Astrocyte of the spinal cord (primary cell): ENCODE data around the gene EYA3.

Experiments used
- DNase-seq: peaks from one replicate; pipeline ENCODE4 v3.0.0; 2011; ENCODE audit warnings: low read depth, low spot score
- H3K4me3 ChIP-seq: 2 replicates; pipeline ENCODE4 v1.5.1; 2011; ENCODE audit warnings: low read depth, mild to moderate bottlenecking, low read length, moderate library complexity
- in situ Hi-C: cut with HindIII; loops from 2 replicates; pipeline ENCODE4 v1.10.0; 2017; ENCODE audit warnings: low sequenced_read_pairs
- TF ChIP-seq, protein P1 (sequence below): IDR thresholded peaks from 2 replicates; pipeline ENCODE4 v1.5.1; 2012; ENCODE audit warnings: low read depth, mild to moderate bottlenecking, low read length, inconsistent platforms

The EYA3 gene

DNA sequence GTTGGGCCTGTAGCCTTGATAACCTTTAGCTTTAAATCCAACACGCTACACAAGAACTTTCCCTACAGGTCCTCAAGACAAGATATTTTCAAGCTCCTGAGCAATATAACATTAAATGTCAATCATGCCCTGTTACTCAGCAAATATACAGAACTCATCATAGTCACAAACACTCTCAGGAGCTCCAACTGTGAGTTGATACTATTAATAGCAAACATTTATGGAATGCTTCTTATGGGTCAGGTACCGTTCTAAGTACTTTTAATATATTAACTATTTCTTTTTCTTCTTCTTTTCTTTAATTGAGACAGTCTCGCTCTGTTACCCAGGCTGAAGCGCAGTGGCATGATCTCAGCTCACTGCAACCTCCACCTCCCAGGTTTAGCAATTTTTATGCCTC lies 10.1 kb downstream of the EYA3 start:
- no peak overlapping the region for H3K4me3 ChIP-seq
- in situ Hi-C loops = no loop called here
- TF ChIP-seq, protein P1, sequence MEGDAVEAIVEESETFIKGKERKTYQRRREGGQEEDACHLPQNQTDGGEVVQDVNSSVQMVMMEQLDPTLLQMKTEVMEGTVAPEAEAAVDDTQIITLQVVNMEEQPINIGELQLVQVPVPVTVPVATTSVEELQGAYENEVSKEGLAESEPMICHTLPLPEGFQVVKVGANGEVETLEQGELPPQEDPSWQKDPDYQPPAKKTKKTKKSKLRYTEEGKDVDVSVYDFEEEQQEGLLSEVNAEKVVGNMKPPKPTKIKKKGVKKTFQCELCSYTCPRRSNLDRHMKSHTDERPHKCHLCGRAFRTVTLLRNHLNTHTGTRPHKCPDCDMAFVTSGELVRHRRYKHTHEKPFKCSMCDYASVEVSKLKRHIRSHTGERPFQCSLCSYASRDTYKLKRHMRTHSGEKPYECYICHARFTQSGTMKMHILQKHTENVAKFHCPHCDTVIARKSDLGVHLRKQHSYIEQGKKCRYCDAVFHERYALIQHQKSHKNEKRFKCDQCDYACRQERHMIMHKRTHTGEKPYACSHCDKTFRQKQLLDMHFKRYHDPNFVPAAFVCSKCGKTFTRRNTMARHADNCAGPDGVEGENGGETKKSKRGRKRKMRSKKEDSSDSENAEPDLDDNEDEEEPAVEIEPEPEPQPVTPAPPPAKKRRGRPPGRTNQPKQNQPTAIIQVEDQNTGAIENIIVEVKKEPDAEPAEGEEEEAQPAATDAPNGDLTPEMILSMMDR = no peak
- DNase-seq = no peak

DNA sequence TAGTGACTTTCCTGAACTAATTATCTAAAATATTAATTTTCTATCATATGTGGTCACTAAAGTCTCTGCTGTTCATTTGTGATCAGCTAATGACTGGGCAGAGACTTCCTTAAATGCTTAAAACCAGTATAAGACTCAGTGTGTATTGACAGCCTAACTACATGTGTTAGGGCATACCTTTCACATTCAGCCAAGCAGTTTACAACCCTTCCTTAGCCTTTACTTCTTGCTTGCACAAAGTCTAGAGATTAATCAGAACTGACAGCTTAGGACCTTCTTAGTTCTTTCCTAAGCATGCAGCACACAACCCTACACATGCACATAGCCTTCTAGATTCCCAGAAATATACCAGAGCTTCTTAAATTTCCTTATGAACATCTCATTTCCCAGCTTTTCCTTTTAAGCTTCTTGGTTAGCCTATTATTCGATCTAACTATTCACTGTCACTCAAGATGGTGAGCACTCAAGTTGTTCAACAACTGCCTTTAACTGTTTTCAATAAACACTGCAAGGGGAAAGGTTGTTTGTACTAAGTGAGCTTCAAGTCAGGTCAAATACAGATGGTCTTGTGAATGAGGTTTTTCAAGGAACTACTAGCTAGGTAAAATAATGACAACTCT lies 13.4 kb downstream of the EYA3 start:
- H3K4me3 ChIP-seq = no peak overlapping the region
- TF ChIP-seq, protein P1 = no peak
- no peak for DNase-seq
- in situ Hi-C loops = no loop called here

DNA sequence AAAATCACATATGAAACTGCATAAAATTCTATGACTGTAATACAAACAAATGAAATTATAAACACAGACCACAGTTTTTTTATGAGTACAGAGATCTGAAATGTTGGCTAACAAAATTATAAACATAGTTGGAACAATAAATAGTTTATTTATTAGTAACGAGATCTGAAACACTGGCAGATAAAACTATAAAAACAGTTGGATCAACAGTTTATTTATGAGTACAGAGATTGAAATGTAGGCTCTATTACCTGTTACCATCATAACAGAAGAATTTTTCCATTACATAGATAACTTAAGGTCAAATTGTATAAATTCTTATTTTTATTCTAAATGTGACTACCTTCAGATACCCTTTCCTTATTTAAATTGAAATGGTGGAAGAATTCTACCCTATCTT lies 14.5 kb downstream of the EYA3 start:
- no peak overlapping the region for H3K4me3 ChIP-seq
- in situ Hi-C loops = no loop called here
- TF ChIP-seq, protein P1 = no peak
- DNase-seq = no peak

DNA sequence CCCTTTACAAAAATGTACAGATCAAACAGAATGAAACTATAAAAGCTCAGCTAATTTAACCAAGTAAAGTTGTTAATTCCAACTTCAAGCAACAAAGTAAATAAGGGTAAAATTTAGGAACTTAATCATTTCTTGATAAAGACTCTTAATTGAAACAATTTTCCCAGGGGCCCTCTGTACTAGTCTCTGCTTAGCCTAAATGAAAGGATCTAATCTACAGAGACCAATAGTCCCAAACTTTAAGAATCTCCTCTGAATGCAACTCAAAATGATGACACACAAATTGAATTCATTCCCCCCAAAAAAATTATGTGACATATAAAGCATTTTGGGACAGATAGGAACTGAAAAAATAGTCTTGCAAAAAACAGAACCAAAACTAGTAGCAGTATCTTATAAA lies 16.6 kb downstream of the EYA3 start:
- DNase-seq = no peak
- in situ Hi-C loops = no loop called here
- TF ChIP-seq, protein P1 = no peak
- H3K4me3 ChIP-seq = no peak overlapping the region

DNA sequence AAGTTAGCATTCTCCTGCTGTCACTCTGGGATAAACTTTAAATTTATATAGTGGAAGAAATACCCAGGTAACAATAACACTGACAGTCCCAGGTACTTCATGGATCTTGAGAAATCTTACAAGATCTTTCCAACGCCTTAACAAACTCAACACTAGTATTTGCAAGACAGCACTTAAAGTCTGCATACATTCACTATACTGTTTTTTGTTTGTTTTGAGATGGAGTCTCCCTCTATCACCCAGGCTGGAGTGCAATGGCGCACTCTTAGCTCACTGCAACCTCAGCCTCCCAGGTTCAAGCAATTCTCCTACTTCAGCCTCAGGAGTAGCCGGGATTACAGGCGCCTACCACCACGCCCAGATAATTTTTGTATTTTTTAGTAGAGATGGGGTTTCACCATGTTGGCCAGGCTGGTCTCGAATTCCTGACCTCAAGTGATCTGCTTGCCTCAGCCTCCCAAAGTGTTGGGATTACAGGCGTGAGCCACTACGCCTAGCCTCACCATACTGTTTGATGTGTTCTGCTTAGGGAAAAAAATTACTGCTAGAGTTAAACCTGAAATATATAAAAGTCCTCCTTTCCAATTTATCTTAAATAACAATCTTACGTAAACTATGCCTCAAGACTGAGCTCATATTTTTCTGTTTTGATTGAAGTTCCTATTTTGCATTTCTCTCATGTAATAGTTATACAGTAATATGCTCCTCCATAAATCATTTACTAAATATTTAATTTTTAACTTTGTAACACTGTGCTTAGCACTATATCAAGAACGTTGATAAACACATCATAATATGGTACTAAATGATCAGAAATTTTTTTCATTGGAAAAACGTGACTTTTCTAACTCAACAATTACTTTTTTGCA lies 17.5 kb downstream of the EYA3 start:
- in situ Hi-C loops = no loop called here
- no peak overlapping the region for H3K4me3 ChIP-seq

DNA sequence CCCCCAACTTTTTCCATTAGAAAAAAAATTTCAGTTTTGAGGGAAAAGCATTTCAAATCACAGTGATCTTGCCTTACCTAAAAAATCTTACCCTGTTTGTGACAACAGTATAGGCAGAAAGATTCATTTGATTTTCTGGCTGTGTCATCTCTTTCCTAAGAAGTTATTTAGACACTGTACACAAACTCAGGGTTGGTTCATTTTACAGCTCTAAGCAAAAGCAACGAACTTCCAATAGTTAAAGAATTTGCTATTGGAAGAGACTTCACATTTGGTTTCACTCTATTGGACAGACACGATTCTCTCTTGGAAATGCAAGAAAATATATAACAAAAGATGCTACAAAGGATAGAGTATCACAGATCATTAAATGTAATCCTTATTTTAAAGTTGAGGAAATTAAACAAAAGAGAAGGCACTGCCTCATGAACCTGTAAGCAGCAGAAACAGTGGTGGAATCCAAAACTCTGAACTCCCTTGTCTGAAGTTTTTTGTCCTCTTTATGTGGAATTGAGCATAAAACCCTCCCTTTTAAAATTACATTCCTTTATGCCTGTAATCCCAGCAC lies 20.8 kb downstream of the EYA3 start:
- H3K4me3 ChIP-seq = no peak overlapping the region
- TF ChIP-seq, protein P1 = no peak
- in situ Hi-C loops = no loop called here
- no peak for DNase-seq

More for the DNA sequence above, 17.5 kb downstream of the EYA3 start:
- TF ChIP-seq, protein P1 = no peak
- DNase-seq = no peak
